Nephron (organoid): ENCODE data around the gene PGM2L1.

ENCODE experiments used
- H3K27ac Mint-ChIP-seq, 3 experiments: 2 replicates each; pipeline ENCODE4 v1.8.0; 2020; ENCODE audit warnings: mixed read lengths in 3 of 3, mild to moderate bottlenecking in 2 of 3, moderate library complexity in 1 of 3
- H3K27me3 Mint-ChIP-seq: 2 replicates; pipeline ENCODE4 v1.8.0; 2021; ENCODE audit warnings: low read depth, mild to moderate bottlenecking, moderate library complexity, mixed read lengths
- H3K36me3 Mint-ChIP-seq: 2 replicates; pipeline ENCODE4 v1.8.0; 2020; ENCODE audit warnings: low read depth, mixed read lengths
- H3K4me1 Mint-ChIP-seq: 2 replicates; pipeline ENCODE4 v1.8.0; 2020; ENCODE audit warnings: mixed read lengths
- H3K4me3 Mint-ChIP-seq, 3 experiments: 2 replicates each; pipeline ENCODE4 v1.8.0; 2020; ENCODE audit warnings: mild to moderate bottlenecking in 3 of 3, mixed read lengths in 3 of 3, moderate library complexity in 2 of 3
- H3K9me3 Mint-ChIP-seq: 2 replicates; pipeline ENCODE4 v1.8.0; 2020; ENCODE audit warnings: mixed read lengths
- TF ChIP-seq, protein P1 (sequence below), 3 experiments: fragments of 200-600 bp; sonication (generic); IDR thresholded peaks; one replicate each; pipeline ENCODE4 v1.5.0; 2021; ENCODE audit warnings: antibody characterized with exemption in 3 of 3; ENCODE audit not compliant: unreplicated experiment in 3 of 3

The PGM2L1 gene

DNA sequence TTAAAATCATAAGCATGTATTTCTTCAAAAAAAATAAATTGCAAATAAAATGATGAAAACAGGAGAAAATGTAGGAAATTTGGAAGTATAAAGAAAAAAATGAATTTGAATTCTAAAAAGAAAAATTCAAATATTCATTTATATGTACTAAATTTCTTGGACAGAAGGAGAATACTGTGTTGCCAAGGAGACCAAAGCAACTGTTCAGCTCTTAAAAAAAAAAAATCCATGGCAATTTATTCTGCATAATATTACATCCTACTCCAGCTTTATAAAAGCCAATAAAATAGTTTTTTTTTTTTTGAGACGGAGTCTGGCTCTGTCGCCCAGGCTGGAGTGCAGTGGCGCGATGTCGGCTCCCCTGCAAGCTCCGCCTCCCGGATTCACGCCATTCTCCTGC, 6.0 kb downstream of the PGM2L1 start:
- no peaks in the 10 kb centered on the region for H3K4me1 Mint-ChIP-seq
- no peak overlapping the region for H3K4me3 Mint-ChIP-seq
- no peaks in the 10 kb centered on the region for H3K36me3 Mint-ChIP-seq
- H3K9me3 Mint-ChIP-seq, result no peaks in the 10 kb centered on the region
- no peak overlapping the region for H3K27ac Mint-ChIP-seq
- H3K27me3 Mint-ChIP-seq, result no peaks in the 10 kb centered on the region
- TF ChIP-seq, protein P1, sequence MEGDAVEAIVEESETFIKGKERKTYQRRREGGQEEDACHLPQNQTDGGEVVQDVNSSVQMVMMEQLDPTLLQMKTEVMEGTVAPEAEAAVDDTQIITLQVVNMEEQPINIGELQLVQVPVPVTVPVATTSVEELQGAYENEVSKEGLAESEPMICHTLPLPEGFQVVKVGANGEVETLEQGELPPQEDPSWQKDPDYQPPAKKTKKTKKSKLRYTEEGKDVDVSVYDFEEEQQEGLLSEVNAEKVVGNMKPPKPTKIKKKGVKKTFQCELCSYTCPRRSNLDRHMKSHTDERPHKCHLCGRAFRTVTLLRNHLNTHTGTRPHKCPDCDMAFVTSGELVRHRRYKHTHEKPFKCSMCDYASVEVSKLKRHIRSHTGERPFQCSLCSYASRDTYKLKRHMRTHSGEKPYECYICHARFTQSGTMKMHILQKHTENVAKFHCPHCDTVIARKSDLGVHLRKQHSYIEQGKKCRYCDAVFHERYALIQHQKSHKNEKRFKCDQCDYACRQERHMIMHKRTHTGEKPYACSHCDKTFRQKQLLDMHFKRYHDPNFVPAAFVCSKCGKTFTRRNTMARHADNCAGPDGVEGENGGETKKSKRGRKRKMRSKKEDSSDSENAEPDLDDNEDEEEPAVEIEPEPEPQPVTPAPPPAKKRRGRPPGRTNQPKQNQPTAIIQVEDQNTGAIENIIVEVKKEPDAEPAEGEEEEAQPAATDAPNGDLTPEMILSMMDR (IDR thresholded peaks at IDR 0.05; ENCODE audit: unreplicated experiment in 3 of 3), result no peak

DNA sequence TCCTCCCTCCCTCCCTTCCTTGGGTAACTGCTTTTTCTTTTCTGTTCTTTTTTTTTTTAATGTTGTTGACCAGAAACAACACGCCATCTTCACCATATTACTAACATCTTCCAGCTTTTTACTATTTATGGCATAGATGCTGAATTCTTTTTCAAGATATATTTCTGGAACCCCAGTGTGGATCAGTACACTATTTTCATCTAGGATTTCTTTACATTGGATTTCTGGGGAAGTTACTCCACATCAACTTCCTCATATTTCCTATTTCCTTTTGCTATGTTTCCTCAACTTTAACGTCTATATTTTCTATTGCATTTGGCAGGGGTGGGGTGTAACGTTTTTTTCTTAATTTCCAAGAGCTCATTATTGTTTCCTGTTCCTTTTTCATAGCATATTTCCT, 7.0 kb downstream of the PGM2L1 start:
- H3K9me3 Mint-ChIP-seq, result no peaks in the 10 kb centered on the region
- no peak overlapping the region for H3K27ac Mint-ChIP-seq
- no peaks in the 10 kb centered on the region for H3K36me3 Mint-ChIP-seq
- TF ChIP-seq, protein P1 (IDR thresholded peaks at IDR 0.05; ENCODE audit: unreplicated experiment in 3 of 3), result no peak
- no peaks in the 10 kb centered on the region for H3K4me1 Mint-ChIP-seq
- no peak overlapping the region for H3K4me3 Mint-ChIP-seq
- no peaks in the 10 kb centered on the region for H3K27me3 Mint-ChIP-seq

DNA sequence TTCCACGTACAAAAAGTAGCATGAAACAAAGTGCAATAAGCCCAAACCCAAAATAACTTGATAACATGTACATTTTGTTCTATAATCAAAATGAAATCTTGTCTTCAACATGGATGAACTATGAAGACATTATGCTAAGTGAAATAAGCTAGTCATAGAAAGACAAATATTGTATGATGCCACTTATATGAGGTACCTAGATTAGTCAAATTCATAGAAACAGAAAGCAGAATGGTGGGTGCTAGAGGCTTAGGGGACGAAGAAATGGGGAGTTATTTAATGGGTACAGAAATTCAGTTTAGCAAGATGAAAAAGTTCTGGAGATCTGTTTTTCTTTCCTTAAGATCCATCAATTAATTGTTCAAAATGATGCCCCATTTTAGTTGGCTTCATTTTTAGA, 7.5 kb downstream of the PGM2L1 start:
- H3K36me3 Mint-ChIP-seq, result no peaks in the 10 kb centered on the region
- TF ChIP-seq, protein P1 (IDR thresholded peaks at IDR 0.05; ENCODE audit: unreplicated experiment in 3 of 3), result no peak
- H3K9me3 Mint-ChIP-seq, result no peaks in the 10 kb centered on the region
- H3K27me3 Mint-ChIP-seq, result no peaks in the 10 kb centered on the region
- H3K27ac Mint-ChIP-seq, result no peak overlapping the region
- H3K4me3 Mint-ChIP-seq, result no peak overlapping the region
- H3K4me1 Mint-ChIP-seq, result no peaks in the 10 kb centered on the region

DNA sequence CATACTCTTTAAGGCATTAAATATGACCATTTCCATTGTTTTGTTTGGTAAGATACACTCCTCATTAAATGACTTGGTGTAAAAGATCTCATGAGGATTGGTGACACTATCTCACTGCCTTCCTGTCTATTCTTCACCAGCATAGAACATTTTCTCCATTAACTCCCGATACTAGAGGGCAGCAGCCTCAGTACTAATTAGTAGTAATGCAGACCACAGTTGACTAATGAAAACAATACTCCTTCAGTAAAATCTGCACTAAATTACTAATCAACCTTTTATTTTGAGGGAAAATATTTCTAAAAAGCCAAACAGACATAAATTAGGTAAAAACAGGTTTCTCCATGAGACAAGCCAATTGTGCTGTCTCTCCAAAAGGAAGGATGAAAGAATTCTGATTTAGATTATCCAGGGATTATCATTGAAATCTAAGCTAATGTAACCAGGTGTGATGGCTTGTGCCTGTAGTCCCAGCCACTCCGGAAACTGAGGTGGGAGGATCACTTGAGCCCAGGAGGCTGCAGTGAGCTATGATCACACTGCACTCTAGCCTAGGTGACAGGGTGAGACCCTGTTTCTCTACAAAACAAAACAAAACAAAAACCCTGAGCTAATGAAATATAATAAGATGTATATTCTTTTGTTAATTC, 9.4 kb downstream of the PGM2L1 start:
- H3K27me3 Mint-ChIP-seq, result no peaks in the 10 kb centered on the region
- no peaks in the 10 kb centered on the region for H3K4me1 Mint-ChIP-seq

DNA sequence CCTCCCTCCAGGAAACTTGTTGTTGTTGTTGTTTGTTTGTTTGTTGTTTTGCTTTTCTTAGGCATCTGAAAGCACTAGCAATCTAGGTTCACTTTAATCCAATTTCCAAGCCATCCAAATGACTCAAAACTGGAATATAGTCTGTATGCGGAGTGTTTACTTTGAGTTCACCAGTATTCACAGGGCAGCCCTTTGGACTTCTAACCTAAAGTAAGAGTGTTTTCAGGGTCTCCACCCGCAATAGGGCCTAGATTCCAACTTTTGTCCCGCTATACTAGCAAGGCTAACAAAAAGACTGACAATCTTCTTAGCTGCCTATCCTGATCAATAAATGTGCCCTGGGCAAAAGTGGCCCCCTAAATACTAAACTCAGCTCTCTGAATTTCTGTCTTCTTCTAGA, 13.6 kb downstream of the PGM2L1 start:
- Mint-ChIP-seq H3K27ac (no peak overlapping the region), H3K36me3 (no peaks in the 10 kb centered on the region), H3K4me3 (no peak overlapping the region), H3K4me1 (no peaks in the 10 kb centered on the region), H3K27me3 (no peaks in the 10 kb centered on the region), H3K9me3 (no peaks in the 10 kb centered on the region)
- TF ChIP-seq, protein P1 (IDR thresholded peaks at IDR 0.05; ENCODE audit: unreplicated experiment in 3 of 3), result no peak

More for the DNA sequence above, 9.4 kb downstream of the PGM2L1 start:
- Mint-ChIP-seq H3K27ac (no peak overlapping the region), H3K9me3 (no peaks in the 10 kb centered on the region), H3K36me3 (no peaks in the 10 kb centered on the region), H3K4me3 (no peak overlapping the region)
- TF ChIP-seq, protein P1 (IDR thresholded peaks at IDR 0.05; ENCODE audit: unreplicated experiment in 3 of 3), result peak; percentile 76 to 80 (median 76)

DNA sequence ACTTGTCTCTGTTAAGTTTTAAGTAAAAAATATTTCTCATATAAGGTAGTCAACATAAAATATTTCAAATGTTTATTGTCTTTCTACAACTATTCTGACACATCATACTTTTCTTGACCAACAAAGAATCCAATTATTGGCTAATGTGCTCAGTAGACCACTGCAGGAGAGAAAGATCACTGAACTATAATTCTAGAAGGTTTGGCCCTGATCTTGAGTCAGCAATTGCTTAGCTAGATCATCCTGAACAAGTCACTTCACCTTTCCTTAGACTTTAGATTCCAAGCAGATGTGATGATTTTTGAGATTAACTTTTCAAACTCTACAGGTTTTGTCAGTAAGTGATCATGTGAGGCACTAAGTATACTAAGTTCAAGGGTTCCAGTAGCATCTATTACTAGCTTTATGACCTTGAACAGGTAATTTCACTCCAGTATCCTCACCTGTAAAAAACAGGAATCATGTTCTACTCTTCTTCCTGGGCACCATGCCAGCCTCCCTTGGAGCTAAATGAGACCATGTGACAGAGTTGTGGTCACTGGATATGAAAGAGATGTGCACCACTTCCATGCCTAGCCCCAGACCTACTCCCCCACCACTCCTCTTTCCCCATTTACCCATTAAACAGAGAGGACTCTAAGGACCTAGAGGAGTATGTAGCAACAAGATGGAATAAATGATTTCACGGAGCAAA, 17.3 kb downstream of the PGM2L1 start:
- H3K4me3 Mint-ChIP-seq, result no peak overlapping the region
- H3K36me3 Mint-ChIP-seq, result no peaks in the 10 kb centered on the region
- no peaks in the 10 kb centered on the region for H3K9me3 Mint-ChIP-seq
- no peaks in the 10 kb centered on the region for H3K4me1 Mint-ChIP-seq
- TF ChIP-seq, protein P1 (IDR thresholded peaks at IDR 0.05; ENCODE audit: unreplicated experiment in 3 of 3), result no peak
- H3K27ac Mint-ChIP-seq, result no peak overlapping the region
- no peaks in the 10 kb centered on the region for H3K27me3 Mint-ChIP-seq
